Hematopoietic multipotent progenitor cell treated with erythropoietin and hydrocortisone succinate and interleukin-3 and kit ligand, for 6 days (in vitro differentiated cells): Measurements from ENCODE around the gene P2RY2.
A peak's percentile ranks its signal among the peaks of the same experiment; 100 is the strongest.

Experiments
- DNase-seq: peaks from one replicate; pipeline ENCODE4 v3.0.0-alpha.2; 2015

P2RY2 gene

DNA sequence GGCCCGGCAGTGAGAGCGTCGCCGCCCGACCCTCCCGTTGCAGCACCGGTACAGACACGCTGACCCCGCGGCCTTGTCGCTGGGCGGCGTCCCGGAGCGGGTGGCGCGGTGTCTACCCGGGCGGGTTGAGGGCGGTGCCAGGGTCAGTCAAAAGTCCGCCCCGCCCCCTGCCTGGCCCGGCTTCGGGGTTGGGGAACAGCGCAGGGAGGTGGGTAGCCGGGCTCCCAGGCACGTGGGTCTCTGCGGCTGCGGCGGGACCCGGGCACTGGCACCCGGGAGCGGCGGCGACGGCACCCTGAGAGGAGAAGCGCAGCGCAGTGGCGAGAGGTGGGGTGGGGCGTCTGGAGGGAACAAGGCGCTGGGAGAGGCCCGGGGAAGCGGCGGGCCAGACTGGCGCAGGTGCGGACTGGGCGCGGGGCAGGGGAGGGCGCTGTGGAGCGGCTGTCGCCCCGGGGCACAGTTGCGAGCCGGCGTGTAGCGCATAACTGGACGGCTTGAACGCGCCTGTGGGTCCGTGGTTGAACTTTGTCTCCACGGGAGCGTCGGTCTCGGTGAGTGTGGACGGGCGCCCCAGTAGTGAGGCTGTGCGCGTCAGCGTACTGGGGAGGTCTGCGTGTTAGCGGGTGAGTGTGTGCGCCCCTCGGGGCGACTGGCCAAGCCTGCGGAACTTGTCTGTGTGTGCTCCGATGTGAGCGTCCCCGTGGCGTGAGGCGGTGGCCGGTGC lies at the start of gene P2RY2:
P2RY2 (plus strand) TSS at position 176 of the 724 bp plus-strand sequence. CDS start 15,879 bp downstream, outside the sequence.
- DNase-seq: peak; percentile 88

DNA sequence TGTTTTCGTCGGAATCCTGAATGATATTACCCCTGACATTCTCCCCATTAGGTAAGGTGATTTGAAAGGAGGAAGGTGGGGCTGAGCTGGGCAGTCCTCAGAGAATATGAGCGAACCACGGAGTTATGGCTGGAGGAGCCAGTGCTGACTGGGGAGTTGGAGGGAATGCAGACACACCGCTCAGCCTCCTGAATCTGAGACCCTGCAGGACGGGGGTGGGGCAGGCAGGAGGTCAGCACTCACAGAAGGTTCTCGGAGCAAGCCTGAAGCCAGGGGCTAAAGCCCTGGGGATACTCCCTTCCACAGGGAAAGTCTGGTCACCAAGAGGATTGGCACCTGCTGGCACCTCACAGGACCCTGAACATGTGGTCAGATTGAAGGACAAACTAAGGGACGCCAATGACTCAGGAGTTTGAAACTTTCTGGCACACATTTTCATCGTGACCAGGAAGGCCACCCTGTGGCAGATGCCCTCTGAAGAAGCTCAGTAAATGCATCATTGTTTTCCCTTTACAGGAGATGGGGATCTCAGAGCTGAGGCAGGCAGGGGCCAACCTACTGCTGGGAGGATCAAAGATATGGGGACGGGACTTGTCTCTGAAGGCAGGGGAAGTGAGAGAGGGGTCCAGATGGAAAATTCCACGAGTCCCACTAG lies 49.0 kb upstream of the P2RY2 start:
- DNase-seq: no peak

DNA sequence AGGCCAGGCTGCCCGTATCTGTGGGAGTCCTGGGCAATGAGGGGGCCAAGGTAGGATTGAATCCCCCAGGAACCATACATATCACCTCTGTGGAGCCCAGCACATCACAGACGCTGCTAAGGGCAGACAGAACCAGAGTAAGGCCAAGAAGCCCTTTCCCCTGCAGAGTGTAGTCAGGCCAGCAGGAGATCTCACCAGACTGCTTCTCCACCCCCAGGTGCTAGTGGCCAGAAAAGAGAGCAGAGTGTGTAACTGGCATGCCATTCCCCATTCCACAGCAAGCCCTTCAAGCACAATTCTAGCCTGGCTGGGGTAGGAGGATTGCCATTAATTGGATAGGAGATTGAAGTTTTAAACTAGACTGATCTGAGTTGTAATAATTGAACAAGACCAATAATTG lies 47.9 kb upstream of the P2RY2 start:
- DNase-seq: no peak

DNA sequence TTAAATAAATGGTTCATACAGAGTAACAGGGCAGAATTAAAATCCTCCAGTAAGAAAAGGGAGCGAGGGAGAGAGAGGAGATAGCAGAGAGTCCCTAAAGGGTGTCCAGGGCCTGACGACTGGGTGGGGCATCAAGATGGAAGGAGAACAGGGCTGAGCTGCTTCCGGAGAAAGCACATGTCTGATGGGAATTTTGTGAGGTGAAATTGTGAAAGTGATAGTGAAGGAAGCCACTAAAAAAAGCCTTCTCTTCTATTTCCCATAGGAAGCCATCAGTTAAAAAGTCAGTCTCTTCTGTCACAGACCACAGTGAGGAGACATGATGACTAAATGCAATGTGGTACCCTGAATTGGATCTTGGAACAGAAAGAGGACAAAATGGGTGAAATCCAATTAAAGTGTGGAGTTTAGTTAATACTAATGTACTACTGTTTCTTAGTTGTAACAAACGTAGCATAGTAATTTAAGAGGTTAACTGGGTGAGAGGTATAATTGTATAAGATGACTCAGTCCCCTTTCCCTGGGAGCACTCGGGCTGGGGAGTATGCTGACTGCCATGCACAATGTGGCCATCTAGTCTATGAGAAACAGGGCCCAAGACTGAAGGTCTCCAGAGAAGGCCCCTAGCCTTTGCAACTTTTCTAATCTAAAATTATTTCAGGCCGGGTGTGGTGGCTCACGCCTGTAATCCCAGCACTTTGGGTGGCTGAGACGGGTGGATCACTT lies 46.5 kb upstream of the P2RY2 start:
- no peak for DNase-seq

DNA sequence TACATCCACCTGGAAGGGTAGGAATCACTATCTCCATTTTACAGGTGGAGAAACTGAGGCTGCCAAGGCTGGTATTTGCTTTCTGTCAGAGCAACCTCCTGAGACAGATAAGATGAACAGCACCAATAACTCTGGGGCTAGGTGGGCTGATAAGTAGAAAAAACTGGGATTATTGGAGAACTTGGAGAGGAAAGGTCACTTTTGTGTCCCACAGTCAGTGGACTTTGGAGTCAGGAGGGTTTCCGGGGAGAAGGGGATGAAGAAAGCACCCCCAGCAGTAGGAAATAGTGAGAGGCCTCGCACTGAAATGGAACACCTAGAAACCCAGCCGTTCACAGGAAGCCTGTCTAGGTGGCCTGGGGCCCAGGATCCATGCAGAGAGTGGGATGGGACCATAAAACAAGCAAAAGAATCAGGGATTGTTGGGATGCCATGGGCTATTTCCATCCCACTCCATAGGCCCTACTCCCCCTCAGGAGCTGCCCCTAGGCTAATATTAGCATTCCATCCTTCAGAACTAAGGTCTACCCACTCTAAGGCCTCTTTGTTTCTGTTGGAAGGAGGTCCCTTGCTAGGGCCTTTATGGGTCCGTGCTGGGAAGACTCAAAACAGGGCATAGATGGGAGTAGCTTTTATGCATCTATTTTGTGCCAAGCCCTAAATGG lies 45.0 kb upstream of the P2RY2 start:
- no peak for DNase-seq

DNA sequence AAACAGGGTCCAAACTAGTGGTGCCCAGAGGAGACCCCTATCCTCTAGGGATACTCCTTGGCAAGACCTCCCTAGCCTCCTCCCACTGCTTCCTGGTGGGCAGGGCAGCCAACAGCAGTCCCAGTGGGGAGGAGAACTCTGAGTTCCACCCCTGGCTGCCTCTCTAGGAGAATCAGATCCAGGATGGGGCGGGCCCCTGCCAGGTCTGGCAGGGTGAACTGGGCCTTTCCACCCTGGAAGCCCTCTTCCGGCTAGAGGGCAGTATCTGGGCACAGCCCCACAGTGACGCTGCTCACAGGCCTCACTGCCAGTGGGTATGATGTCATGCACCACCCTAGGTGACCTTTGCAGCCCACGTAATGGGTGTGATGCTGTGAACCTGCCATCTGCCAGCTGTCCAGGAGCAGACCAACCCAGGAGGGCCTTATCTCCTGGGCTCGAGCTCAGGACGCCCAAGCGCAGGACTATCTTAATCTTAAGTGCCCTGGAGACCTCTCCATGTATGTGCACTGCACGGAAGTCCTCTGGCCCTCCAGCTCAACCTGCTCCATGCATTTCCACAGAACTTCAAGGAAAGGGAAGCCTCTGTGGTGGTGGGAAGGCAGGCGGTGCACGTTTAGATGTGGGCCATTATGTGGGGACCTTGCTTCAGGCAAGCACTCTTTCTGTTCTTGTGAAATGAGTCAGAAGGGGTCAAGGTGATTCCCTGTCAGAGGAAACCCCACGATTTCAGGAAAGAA lies 44.2 kb upstream of the P2RY2 start:
- DNase-seq: no peak

DNA sequence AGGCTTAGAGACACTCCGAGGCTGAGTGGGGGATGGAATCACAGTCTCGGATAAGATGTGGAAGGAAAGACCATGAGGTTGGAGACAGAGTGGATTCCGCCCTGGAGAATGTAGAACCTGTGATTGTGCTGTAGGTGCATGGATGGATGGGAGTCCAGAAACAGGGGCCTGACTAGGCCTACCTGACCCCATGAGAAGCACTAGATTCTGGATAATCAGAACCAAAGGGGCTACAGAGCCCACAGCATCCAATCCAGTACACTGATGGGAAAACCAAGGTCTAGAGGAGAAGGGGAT lies 43.6 kb upstream of the P2RY2 start:
- DNase-seq: no peak

DNA sequence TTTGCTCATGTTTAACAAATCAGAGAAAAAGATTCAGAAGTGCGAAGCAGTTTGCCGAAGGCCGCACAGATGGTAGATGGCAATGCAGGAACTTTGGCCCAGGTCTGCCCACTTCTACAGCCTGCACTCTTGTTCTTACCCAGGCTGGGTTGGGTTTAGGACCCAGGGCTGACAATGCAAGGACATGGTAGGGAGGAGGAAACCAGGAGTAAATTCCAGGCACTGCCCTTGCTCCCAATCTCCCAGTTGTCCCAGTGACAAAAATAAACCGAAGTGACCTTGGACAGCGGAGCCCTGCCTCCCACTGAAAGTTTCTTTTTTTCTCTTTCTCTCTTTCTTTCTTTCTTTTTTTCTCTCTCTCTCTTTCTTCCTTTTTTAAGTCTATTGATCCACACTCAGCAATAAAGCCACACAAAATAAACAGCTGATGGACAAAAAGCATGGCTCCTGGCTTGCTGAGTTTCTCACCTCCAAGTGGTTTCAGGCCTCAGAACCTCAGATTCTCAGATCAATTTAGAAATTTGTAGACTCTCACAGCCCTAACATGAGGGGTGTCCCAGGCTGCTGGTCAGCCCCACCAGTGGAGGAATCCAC lies 42.4 kb upstream of the P2RY2 start:
- no peak for DNase-seq

DNA sequence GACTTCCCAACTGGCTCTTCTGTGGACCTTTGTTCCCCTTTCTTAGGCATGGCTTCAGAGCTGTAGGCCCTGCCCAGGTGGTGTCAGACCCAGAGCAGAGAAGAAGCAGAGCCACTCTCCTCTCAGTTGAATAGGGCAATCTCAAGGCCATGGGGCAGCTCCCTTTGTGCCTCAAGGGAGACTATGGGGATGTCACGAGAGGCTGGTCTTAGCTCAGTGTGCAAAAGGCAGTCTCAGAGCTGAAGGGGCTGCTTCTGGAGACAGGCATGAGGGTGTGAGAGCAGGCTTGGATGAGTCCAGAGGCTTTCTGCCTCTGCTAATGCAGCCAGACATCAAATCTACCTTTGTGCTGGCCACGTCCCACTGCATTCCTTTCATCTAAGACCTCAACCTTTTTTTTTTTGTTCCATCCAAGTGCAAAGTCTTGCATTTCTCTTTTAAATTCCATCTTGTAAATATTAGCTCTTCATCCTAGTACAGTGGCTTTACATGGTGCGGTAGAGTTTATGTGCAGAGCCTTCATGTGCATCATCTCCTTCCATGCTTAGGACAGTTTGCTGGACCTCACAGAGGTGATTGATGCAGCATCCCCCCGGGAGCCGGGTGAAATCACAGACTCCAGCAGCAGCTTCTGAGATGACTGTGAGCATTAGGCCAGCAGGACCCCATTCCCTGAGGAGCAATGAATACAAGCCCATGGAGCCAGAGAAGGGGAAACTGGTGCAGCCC lies 41.8 kb upstream of the P2RY2 start:
- DNase-seq: no peak

DNA sequence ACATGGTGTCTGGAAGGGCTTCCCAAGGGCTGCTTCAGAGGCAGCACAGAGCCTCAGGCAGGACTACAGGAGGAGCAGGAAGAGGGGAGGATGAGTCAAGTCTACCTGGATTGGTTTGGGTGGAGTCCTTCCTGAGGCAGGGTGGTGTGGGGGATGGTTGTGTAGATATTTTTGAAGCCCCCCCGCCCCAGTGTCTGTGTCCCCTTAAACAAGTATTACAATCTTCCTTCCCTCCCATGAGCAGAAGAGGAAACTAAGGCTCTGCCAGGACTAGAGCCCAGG lies 41.3 kb upstream of the P2RY2 start:
- DNase-seq: no peak

DNA sequence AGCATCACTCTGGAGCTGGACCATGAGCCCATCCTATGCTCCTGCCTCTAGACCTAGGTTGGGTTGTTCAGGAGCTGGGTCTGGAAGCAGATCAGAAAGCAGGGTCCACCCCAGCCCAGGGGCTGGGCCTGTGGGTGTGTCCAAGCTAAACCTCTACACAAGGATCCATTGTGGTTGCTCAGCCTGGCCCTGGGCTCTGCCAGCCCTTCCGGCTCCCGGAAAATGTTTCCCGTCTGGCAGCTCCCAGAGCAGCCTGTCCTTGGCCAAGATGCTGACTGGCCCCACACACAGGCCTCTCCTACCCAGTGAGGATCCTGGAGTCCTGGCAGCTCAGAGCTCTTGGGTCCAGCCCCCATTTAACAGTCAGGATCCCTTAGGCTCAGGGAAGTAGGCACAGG lies 40.7 kb upstream of the P2RY2 start:
- no peak for DNase-seq

DNA sequence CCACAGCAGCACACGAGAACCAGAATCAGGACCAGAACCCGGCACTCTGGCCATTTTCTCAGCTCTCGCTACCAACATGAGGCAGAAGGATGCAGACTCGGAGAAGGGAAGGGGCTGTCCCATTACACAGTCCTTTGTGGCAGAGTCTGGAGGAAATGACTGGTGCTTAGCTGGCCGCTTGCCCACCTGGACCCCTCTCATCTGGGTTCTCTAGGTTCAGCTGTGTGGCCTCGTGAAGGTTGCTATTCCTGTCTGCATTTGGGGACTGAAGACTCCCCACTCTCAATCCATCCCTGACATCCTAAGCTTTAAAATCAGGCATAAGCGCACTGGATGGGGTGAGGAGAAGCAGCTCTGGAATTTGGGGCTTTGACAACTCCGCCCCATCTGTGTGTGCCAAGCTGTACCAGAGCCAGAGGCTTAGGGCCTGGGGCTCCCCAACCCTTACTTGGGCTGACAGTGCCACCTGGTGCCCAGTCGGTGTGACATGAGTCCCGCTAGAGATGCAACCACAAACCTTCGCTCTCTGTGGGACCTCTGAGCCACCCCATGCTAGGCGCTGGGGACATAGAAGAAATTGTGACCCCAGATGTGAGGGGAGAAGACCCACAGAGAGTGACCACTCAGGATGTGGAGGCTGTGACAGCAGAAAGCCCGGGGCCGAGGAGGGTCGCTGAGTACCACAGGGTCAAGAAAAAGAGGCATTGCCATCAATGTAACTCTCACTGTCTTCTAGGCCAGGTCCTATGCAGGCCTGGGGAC lies 40.1 kb upstream of the P2RY2 start:
- peak; percentile 94 for DNase-seq

DNA sequence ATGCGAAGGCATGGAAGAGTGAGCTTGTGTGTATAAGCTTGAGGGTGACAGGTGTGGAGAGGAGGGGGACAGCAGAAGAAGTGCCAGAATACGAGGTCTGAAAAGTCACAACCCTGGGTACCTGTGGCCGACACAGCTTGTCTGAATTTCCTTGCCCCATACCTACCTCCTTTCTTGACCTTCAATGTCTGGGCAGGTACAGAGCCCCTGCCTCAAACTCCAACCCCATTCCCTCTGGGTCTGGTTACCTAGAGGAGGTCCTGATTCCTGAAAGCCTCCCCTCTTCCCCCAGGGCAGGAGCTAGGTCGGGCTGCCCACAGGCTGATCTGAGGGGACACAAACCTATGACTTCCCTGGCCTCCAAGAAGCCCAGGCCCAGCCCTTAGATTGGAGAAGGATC lies 39.4 kb upstream of the P2RY2 start:
- no peak for DNase-seq

DNA sequence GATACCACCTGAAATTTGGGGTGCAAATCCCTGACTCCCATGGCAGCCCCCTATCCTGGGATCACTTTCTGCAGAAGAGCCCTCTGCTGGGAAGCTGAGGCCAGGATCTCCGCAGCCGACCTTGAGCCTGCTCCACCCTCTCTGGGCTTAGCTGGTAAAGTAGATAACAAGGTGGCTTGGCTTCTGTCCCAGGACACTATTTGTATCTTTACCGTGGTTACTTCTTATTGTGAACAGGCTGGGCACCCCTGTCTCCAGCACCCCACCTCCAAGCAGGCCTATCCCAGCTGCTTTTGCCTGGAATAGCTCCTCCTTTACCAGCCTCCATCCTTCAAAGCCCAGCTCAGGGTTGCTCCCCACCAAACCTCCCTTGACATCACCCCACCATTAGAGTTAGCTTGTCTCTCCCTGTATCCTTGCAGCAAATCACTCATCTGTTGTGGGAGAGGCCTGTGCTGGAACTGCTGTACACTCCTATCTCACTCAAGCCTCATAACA lies 35.2 kb upstream of the P2RY2 start:
- peak; percentile 98 for DNase-seq

DNA sequence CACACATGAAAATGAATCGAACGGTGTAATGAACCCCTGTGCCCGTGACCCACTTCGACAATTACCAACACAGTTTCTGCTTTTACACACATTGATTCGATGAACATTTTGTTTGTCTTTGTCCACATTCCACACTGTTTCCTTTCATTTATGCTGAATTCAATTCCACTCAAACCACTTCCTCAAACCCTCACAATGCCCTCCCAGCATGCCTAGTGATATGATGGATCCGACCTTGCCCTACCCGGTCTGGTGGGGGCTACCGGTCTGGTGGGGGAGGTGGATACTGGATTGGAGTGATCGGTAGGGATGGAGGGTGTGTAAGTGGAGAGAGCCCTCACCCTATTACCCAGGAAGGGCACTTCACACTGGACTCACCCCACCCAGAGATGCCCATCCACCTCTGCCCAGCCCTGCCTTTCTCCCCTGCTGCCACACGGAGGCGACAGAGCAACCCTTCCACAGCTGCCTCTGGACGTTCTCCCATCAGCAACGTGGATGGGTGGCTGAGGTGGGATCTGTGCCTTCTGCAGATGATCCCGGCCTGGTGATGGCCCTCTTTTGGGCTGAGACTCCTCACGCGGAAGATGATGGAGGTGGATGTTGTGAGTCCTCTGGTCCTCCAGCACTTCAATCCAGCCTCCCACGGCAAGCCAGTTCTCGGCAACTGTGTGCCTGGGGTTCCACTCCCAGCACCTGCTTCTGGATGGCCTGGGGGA lies 33.0 kb upstream of the P2RY2 start:
- peak; percentile 88 for DNase-seq

DNA sequence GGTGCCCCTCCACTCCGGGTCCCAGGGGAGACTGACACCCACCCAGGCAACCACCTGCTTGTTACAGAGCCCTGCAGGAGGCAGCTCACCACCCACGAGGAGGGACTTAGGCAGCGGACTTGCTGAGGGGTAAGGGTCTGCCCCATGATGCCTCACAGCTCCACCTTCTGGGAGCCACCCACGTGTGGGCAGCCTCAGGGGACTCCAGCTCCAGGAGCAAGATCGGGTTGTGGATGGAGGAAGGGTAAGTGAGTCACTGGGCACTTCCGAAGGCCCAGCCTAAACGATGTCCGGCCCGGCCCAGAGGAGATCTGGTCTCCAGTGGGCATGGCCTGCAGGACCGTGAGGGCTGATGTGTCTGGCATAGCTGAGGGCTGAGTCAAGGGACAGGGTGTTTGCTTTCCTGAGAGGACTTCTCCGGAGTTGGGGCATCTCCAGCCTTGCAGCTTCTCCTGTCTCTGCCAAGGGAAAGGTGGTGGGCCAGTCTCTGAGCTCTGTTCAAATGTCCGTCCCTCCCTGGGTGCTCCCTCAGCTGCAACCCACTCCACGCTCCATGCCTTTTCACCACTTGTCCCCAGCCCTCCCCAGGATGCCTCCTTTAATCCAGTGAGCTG lies 32.3 kb upstream of the P2RY2 start:
- no peak for DNase-seq

DNA sequence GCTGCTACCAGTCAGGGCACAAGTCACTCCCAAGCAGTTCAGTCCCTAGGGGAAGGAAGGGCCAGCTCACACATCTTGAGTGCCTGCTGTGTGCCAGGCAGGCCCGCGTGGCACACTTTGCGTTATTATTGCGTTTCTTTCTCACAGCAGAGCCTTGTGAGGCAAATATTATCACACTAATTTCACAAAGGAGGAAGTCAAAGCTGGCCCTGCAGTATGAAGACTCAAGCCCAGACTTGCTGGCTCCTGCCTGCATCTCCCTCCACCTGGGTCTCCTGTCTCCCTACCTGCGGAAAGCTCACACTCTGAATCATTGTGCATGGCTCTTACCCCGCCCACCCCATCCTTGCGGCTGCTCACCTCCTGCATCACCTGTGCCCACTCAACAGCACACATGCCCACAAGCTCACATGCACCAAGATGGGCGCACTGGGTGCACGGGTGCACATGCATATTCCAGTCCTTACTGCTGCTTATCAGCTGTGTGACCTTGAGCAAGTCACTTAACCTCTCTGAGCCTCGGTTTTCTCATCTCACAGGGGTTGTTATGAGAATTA lies 31.7 kb upstream of the P2RY2 start:
- peak; percentile 48 for DNase-seq

DNA sequence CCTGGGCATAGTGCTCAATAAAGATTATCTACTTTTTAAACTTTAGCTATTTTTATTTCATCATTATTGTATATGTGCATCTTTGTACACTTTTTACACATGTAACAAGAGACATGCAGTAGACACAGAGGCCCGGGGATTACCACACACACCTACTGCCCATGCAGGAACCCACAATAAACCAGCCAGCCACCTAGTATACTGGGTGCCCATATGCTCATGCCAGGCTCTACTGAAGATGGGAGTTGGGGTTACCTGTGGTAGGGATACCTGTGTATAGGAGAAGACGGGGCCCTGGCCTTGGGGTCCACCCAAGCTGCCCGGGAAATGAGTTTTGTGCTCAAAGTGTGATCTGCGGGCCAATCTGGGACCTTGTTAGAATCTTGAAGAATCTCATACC lies 31.2 kb upstream of the P2RY2 start:
- no peak for DNase-seq

DNA sequence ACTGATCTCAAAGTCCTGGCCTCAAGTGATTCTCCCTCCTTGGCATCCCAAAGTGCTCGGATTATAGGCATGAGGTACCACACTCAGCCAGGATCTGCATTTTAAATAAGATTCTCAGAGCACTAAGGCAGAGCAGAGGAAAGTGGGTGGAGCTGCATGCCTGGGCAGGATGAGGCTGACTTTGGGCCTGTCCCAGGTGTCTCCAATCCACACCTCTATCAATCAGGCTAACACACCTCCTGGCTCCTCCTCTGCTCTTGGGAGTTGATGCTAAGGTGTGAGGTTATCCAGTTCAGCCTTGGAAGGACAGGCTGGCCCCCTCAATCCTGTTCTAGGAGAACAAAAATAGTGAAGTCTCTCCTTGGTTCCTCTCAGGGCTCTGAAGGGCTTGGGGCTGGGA lies 30.2 kb upstream of the P2RY2 start:
- DNase-seq: no peak

DNA sequence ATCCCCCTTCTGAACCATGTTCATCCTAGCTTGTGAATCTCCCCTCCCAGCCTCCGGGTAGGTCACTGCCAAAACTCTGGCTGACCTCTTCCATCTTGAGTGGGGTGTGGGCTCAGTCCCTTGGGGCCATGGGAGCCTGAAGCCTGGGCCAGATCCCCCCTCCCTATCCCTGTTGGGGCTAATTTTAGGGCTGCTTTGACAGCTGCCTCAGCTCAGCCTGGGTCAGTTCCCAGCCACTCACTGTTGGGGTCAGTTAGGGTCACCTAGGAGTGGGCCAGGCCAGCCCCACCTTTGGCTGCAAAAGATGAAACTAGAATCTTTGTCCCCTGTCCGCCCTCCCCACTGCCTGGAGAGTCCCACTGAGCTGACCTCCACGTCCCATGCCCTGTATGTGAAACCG lies 29.8 kb upstream of the P2RY2 start:
- no peak for DNase-seq
